HuH-7.5 (cell line): ENCODE measurements around the gene LCORL.
"Not testable (repeated sequence)": the region's sequence is repeated elsewhere in the genome, so short reads cannot be mapped to it uniquely, and the experiment has no call there.

Experiments
- DNase-seq: peaks from one replicate; pipeline ENCODE4 v3.0.0; 2011; ENCODE audit warnings: low spot score

LCORL gene

DNA sequence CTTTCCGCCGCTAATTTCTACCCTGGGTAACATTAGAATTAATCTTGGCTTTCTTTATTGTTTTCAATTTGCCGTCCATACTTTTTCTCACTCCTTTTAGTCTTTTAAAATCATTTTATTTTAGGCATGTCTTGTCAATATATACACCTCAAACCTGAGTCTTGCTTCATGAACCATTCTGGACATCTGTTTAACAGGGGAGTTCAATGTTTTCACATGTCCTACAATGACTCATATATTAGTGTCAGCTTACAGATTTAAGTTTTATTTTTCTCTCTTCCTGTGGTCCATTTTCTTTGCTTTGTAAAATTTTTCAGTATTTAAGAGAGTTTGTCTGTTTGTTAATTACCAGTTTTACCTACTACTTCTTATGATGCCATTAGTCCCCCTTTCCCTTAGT, 89.5 kb downstream of the LCORL start:
- no peak for DNase-seq

DNA sequence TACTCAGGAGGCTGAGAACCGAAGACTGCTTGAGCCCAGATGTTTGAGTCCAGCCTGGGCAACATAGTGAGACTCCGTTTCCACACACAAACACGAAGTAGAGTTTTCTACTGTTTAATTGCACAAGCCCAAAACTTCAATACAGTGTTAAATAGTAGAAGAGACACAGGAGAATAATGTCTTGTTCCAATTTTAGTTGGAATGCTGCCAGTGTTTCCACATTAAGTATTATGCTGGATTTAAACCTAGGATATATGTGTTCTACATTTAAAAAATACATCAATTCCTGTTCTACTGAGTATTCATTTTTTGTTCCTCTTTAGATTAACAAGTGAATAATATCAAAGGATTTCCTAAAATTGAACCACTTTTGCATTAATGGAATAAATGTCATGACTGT, 91.3 kb downstream of the LCORL start:
- DNase-seq, result no peak

DNA sequence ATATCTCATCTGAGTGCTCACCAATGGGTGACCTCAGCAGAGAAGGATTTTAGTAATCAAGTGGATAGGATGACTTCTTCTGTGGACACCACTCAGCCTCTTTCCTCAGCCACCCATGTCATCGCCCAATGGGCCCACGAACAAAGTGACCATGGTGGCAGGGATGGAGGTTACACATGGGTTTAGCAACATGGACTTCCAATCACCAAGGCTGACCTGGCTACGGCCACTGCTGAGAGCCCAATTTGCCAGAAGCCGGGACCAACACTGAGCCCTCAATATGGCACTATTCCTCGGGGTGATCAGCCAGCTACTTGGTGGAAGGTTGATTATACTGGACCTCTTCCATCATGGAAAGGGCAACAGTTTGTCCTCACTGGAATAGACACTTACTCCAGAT, 97.4 kb downstream of the LCORL start:
- DNase-seq, result no peak

DNA sequence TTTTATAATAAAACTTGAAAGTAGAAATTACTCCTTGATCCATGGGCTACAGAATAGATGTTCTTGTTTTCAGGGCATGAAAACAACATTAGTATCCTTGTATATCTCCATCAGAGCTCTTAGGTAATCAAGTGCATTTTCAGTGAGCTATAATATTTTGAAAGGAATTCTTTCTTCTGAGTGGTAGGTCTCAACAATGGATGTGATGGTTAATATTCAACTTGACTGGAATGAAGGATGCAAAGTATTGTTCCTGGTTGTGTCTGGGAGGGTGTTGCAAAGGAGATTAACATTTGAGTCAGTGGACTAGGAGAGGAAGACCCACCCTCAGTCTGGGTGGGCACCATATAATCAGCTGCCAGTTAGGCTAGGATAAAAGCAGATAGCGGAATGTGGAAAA, 100.1 kb downstream of the LCORL start:
- no peak for DNase-seq

DNA sequence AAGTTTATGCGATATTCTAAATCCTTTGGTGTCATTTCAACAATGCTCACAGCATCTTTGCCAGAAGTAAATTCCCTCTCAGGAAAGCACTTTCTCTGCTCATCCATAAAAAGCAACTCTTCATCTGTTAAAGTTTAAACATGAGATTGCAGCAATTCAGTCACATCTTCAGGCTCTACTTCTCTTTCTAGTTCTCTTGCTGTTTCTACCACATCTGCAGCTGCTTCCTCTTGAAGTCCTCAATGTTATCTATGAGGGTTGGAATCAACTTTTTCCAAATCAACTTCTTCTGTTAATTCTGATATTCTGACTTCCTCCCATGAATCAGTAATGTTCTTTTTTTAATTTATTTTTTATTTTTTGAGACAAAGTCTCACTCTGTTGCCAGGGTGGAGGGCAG, 100.9 kb downstream of the LCORL start:
- no peak for DNase-seq

DNA sequence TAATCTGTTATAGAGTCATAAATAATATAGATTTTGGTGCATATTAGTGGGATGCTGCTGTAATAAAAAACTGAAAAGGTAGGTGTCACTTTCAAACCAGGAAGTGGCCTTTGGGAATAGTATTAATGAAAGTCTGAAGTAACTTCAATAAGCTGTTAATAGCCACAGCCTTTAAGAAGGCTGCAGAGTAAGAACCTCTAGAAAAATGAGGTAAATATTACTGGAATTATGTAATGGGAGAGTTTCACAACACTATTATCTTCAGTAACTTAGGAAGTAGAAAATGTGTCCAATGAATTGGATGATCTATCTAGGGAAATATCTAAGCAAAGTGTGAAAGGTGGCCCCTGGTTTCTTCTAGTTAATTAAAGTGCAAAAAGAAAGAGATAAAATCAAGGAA, 106.1 kb downstream of the LCORL start:
- no peak for DNase-seq

DNA sequence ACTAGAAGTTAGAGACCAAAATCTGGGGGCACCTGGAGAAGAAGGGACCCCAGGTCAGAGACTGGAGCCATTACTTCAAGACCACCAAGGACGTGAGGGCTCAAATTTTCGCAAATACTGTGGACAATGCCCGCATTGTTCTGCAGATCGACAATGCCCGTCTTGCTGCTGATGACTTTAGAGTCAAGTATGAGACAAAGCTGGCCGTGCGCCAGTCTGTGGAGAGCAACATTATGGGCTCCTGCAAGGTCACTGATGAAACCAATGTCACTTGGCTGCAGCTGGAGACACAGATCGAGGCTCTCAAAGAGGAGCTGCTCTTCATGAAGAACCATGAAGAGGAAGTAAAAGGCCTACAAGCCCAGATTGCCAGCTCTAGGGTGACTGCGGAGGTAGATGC, 109.5 kb downstream of the LCORL start:
- no peak for DNase-seq

DNA sequence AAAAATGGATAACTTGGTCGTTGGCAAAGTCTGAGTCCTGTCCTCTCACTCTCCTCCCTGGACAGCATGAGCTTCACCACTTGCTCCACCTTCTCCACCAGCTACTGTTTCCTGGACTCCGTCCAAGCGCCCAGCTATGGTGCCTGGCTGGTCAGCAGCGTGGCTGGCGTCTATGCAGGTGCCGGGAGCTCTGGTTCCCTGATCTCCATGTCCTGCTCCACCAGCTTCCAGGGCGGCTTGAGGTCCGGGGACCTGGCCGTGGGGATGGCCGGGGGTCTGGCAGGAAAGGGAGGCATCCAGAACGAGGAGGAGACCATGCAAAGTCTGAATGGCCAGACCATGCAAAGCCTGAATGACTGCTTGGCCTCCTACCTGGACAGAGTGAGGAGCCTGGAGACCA, 109.9 kb downstream of the LCORL start:
- no peak for DNase-seq

DNA sequence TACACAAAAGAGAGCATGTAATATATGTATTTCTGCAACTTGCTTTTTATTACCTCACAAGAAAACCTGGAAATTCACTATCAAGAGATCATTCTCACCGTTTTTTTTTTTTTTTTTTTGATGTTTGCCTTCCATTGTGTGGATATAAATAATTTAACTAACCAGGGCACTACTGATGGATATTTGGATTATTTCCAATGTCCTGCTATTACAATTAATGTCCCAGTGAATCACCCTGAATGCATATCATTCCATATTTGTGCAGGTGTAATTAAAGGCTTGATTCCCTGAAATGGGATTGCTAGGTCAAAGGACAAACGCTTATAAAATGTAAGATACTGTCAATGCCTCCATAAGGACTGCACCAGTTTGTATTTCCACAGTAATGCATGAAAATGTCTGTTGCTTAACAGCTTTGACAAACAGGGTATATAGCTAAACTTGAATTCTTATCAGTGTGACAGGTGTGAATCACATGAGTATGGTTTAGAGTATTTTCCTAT, 123.0 kb downstream of the LCORL start:
- no peak for DNase-seq

DNA sequence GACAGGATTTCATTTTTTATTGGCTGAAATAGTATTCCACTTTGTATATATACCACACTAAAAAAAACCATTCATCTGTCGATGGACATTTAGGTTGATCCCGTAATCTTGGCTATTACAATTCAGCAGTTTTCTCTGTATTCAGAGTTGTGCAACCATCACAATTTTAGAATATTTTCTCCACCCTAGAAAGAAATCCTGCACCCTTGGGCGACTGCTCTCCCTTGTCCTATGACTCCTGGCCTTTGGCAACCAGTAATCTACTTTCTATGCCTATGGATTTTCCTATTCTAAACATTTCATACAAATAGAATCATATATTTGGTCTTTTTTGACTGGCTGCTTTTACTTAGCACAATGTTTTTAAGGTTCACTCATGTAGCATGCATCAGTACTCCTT, 126.1 kb downstream of the LCORL start:
- DNase-seq, result no peak

DNA sequence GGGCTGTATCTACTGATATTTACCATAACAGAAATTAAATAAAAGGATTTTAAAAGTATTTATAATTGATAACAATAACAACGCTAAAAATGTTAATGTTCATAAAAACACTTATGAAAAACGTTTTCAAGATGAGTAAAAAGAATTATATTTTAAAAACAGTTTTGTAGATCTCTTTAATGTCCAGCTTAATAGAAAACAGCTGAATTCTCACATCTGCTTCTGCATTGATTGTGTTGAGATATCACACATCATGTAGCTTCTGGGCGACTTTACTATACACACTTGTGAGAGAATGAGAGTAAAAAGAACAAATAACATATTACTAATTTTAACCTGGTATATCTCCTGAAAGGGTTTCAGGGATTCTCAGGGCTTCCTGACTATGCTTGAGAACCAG, 127.1 kb downstream of the LCORL start:
- no peak for DNase-seq

DNA sequence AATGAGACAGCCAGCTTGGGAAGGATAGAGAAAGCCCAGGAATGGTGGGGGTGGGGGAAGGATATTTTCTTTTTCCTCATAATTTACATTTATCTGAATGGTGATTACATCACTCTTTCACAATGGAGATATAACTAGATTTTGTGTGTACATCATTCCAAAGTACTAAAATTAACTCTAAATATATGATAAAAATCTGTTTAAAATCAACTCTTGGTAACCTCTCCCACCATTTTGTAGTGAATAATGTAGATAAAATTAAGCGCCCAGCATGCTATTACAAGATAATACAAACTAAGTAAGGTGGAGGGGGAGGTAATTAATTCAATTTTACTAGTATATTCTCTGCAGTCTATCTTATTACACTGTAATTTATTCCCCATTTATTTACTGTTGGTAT, 131.9 kb downstream of the LCORL start:
- DNase-seq, result no peak

DNA sequence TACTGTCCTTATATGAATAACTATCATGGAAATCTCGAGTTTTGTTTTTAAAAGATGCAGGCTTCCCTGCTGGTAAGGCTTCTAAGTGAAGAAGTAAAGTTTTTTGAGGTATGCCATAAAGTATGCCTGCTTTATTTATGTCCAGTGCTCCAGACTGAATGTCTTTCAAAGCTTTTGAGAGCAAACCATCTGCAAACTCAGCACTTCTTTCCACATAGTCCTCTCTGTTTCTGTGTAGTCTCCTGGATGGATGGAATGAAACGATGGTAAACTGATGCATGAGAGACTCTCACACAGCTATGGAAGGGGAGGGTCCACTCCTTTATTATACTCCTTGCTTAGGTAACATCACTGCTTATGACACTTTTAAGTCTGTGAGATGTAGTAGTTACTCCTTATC, 137.0 kb downstream of the LCORL start:
- DNase-seq, result no peak

DNA sequence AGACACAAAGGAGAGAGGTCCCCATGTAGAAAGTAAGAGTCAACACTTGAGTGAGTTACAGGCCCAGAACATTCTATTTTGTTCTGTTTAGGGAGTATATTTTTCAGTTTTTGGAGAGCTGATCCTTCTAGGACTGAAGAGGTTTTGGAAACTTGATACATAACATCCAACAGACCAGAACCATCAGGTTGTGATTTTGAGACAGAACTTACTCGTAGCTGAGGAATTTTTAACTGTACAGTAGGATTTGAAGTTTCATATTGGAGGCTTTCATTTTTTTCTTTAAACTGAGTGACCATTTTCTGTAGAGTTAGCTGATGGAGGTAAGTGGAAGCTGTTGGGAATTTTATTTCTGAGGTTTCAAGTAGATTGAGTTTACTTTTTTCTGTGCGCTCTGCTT, 137.5 kb downstream of the LCORL start:
- no peak for DNase-seq

DNA sequence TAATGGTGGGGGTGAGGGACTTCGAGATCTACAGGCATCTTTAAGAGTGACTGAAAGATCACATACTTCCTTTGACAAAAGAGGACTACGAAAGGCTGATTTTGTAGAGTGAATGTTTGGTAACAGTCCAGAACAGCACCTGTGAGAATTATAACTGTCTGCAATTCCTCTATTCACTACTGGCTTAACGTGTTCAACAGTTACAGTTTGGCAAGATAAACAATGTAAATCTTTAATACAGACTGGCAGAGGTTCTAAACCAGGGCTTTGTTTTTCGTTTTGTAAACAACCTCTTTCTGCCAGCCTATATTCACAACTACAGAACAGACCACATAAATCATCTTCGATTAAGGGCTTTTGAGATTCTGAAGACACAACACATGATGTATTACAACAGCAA, 143.9 kb downstream of the LCORL start:
- DNase-seq, result no peak

DNA sequence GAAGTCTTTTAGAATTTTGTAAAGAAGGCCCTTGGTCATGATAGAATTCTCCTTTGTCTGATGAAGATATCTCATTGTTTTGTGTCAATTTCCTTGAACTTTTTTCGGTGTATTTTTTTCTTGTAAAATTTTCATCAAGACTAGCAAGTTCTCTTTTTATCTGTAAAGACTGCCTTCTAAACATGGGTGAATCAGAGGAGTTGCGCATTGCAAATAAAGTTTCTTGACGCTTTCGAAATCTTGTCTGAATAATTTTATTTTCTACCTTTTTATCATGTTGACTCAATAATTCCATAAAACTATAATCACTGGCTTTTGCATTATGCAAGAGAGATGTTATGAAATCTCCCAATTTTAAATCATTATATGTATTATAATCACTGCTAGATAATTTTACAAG, 144.6 kb downstream of the LCORL start:
- no peak for DNase-seq

DNA sequence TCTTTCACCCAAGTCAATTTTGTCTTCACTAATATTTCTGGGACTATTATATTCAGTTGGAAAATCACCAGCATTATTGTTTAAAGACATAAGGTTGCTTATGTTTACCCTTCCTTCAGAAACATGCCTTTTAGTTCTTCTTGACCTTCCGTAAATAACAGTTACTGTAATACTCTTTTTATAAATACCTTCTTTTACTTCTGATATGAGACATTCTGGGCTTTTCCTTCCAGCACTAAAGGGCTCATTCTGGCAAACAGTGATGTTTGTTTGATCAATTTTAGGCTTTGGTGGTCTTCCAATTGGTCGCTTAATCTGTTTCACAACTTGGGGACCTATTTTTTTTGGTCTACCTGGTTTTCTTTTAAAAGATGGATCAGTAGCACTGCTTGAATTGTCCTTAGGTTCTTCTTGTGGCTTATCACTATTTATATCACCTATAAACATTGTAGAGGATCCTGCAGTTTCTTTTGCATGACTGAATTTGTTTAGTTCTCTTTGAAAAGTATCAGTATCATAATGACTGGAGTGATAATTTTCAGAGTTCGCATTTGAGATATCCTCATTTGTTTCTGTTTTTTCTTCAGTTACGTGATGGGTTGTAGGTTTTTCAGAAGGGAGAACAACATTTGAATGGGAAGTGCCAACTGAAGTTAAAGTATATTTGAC, 146.0 kb downstream of the LCORL start:
- DNase-seq, result no peak

DNA sequence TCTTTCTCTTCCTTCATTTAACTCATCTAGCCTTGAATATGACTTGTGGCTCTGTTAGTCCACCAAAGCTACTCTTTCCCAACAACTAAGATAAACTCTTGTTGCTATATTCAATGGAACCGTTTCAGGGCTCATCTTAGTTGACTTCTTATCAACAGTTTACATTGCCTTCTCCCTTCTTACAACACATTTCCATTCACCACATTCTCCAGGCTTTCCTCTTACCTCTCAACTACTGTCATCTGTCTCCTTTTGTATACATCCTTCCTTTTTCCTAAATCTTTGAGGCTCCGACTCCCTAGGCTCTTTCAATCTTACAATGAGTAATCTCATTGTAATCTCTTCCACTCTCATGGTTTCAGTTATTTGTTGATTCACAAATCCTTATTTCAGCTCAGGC, 152.2 kb downstream of the LCORL start:
- no peak for DNase-seq

DNA sequence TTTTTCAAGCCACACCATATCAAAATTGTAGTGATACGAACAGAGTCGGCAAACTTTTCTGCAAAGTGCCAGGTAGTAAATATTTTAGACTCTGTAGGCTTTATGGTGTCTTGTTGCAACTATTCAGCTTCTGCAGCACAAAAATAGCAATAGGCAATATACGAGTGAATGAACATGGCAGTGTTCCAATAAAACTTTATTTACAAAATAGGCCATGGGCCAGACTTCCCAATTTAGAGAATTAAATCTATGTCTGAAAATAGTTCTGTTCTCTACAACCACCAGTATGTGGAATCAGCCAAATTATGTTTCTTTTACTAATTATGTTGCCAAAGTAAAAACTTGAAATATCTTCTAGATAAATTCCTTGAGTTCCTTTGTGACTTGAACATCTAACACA, 154.3 kb downstream of the LCORL start:
- DNase-seq, result no peak

DNA sequence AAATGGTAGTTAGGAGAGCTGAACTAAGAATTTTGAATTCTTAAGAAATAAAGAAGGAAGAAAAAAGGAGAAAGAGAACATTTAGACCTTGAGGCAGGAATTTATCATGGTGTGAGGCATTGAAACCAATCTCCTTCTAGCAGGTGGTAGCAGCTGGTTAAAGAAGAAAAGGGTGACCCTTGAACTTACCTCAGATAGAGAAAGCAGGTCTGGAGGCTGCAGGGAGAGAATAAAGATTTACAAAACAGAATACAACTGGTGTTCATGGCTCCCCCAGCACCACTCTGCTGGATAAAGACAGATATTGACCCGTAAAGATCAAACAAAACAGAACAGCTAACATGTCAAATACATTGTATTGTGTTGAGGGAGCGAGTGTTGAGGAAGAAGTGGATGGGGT, 154.7 kb downstream of the LCORL start:
- no peak for DNase-seq

DNA sequence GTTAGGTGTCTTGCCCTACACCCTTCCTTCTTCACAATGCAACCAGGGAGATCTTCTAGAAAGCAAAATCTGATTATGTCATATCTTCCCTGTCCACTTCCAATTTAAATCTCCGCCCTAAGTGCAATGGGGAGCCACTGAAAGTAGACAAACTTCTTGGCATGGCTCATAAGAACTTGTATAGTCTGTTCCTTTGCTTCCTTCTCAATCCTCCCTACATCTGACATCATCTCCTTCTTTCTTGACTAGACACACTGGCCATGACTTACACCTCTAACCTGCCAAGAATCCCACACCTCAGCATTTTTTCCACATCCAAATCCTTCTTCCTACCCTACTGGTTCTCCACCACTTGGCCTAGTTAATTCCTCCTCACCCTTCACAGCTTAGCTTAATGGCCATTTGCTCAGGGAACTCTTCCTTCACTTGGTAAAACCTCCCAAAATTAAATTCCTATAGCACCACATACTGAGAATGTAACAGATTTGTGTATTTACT, 155.6 kb downstream of the LCORL start:
- DNase-seq, result no peak

DNA sequence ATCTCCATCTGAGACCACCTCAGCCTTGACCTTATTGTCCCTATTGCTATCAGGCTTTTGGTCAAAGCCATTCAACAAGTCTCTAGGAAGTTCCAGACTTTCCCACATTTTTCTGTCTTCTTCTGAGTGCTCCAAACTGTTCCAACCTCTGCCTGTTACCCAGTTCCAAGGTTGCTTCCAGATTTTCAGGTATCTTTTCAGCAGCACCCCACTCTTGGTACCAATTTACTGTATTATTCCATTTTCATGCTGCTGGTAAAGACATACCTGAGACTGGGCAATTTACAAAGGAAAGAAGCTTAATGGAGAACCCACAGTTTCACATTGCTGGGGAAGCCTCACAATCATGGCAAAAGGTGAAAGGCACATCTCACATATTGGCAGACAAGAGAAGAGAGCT, 159.6 kb downstream of the LCORL start:
- not testable (repeated sequence) for DNase-seq

DNA sequence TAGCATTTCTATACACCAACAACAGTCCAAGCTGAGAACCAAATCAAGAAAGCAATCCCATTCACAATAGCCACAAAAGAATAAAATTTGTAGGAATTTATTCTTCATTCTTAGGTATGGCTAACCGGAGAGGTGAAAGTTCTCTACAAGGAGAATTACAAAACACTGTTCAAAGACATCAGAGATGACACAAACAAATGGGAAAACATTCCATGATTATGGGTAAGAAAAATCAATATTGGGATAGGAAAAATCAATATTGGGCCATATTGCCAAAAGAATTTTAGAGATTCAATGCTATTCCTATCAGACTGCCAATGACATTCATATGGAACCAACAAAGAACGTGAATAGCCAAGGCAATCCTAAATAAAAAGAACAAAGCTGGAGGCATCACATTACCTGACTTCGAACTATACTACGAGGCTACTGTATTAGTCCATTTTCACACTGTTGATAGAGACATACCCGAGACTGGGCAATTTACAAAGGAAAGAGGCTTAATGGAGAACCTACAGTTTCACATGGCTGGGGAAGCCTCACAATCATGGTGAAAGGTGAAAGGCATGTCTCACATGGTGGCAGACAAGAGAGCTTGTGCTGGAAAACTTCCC, 161.7 kb downstream of the LCORL start:
- no peak for DNase-seq

DNA sequence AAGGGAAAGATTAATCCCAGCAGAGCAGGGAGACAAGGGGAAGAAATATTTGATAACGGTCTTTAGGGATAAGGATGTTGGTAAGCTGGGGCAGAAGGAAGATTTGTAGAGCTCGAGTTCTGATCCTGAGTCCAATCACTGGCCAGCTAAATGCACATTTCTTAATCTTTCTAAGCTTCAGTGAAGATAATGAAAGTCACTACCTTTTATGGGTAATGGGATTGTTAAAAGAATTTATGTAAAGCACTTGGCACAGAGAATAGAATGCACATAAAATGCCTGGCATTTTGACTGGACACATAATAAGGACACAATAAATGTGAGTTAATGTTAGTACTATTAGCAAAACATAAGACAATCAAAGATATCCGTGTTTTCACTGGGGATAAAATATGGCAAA, 167.5 kb downstream of the LCORL start:
- no peak for DNase-seq
